ENCODE results near the gene CTSV. TPM values are rescaled to one million over a fixed set of nuclear protein-coding genes. Genes with fewer than 3 reads are reported as not detected.
"Not testable (repeated sequence)": the region's sequence is repeated elsewhere in the genome, so short reads cannot be mapped to it uniquely, and the experiment has no call there.

CTSV gene
- total RNA-seq, 1 experiment from 2014 or later, result 11.4 TPM

GRCh38 chr9:97057651-97058050, 18.7 kb upstream of the CTSV start:
- no peak overlapping the region for H3K4me2 ChIP-seq (ENCODE audit: low read length)
- CTCF ChIA-PET, result no interaction called here
- H2AFZ ChIP-seq (ENCODE audit: low read length), result no peak overlapping the region
- TF ChIP-seq CTCF (conservative IDR thresholded peaks at IDR 0.05; ENCODE audit: low read depth, low read length), result no peak
- TF ChIP-seq EZH2phosphoT487 (IDR thresholded peaks at IDR 0.05; ENCODE audit: borderline replicate concordance, low read length), result no peak
- TF ChIP-seq EZH2 (IDR thresholded peaks at IDR 0.05; ENCODE audit: low read length, unreplicated experiment), result no peak
- BruUV-seq (replicated peaks), result no TSS peak
- no peaks in the 10 kb centered on the region for H4K20me1 ChIP-seq (ENCODE audit: low read length)
- POLR2A ChIA-PET (ENCODE audit: unreplicated experiment), result no interaction called here
- no peak overlapping the region for H3K9ac ChIP-seq (ENCODE audit: low read length)
- peaks cover 23% of the 10 kb centered on the region for H3K4me1 ChIP-seq (ENCODE audit: insufficient read depth, low read length)
- intact Hi-C loops (cut with micrococcal nuclease), result no loop called here
- H3F3A ChIP-seq (ENCODE audit: low read length, unreplicated experiment), result peaks cover 4% of the 10 kb centered on the region
- H3K9me3 ChIP-seq (ENCODE audit: low read length), result no peaks in the 10 kb centered on the region
- no peak overlapping the region for H3K4me3 ChIP-seq (ENCODE audit: low read length)
- no peaks in the 10 kb centered on the region for H3K36me3 ChIP-seq (ENCODE audit: low read depth, low read length)
- no peak for ATAC-seq
- H3K79me2 ChIP-seq (ENCODE audit: low read length), result no peaks in the 10 kb centered on the region
- no peak for DNase-seq
- H3K27me3 ChIP-seq (ENCODE audit: low read length), result no peaks in the 10 kb centered on the region
- no peaks in the 10 kb centered on the region for H3K9me2 ChIP-seq (replicated peaks; ENCODE audit: low read length)
- no peak overlapping the region for H3K27ac ChIP-seq (ENCODE audit: low read length)

- H3K4me1 ChIP-seq (ENCODE audit: insufficient read depth, low read length), result peaks cover 13% of the 10 kb centered on the region
- H2AFZ ChIP-seq (ENCODE audit: low read length); H3K27ac ChIP-seq (ENCODE audit: low read length); BruUV-seq (replicated peaks); H3K27me3 ChIP-seq (ENCODE audit: low read length); H3K9me3 ChIP-seq (ENCODE audit: low read length); H3K4me3 ChIP-seq (ENCODE audit: low read length); H4K20me1 ChIP-seq (ENCODE audit: low read length); DNase-seq; CTCF ChIA-PET; ATAC-seq; POLR2A ChIA-PET (ENCODE audit: unreplicated experiment); H3K79me2 ChIP-seq (ENCODE audit: low read length); H3F3A ChIP-seq (ENCODE audit: low read length, unreplicated experiment); intact Hi-C loops (cut with micrococcal nuclease); H3K9ac ChIP-seq (ENCODE audit: low read length); H3K36me3 ChIP-seq (ENCODE audit: low read depth, low read length); H3K4me2 ChIP-seq (ENCODE audit: low read length); H3K9me2 ChIP-seq (replicated peaks; ENCODE audit: low read length): not testable (repeated sequence)
These were observed 16.9 kb upstream of the CTSV start for GRCh38 chr9:97055891-97056290.

- Histone ChIP-seq H3K9ac (ENCODE audit: low read length) (no peak overlapping the region), H3K9me2 (replicated peaks; ENCODE audit: low read length) (no peaks in the 10 kb centered on the region), H3K4me3 (ENCODE audit: low read length) (no peak overlapping the region), H3K4me2 (ENCODE audit: low read length) (no peak overlapping the region), H2AFZ (ENCODE audit: low read length) (no peak overlapping the region), H3K9me3 (ENCODE audit: low read length) (no peaks in the 10 kb centered on the region), H3F3A (ENCODE audit: low read length, unreplicated experiment) (no peaks in the 10 kb centered on the region), H3K4me1 (ENCODE audit: insufficient read depth, low read length) (no peaks in the 10 kb centered on the region), H4K20me1 (ENCODE audit: low read length) (no peaks in the 10 kb centered on the region), H3K27ac (ENCODE audit: low read length) (no peak overlapping the region), H3K36me3 (ENCODE audit: low read depth, low read length) (no peaks in the 10 kb centered on the region), H3K27me3 (ENCODE audit: low read length) (no peaks in the 10 kb centered on the region), H3K79me2 (ENCODE audit: low read length) (no peaks in the 10 kb centered on the region)
- ChIA-PET CTCF (no interaction called here), POLR2A (ENCODE audit: unreplicated experiment) (no interaction called here)
- no peak for DNase-seq
- no TSS peak for BruUV-seq (replicated peaks)
- TF ChIP-seq EZH2 (IDR thresholded peaks at IDR 0.05; ENCODE audit: low read length, unreplicated experiment) (no peak), EZH2phosphoT487 (IDR thresholded peaks at IDR 0.05; ENCODE audit: borderline replicate concordance, low read length) (no peak), CTCF (conservative IDR thresholded peaks at IDR 0.05; ENCODE audit: low read depth, low read length) (no peak)
- intact Hi-C loops (cut with micrococcal nuclease), result no loop called here
- ATAC-seq, result no peak
These were observed 14.8 kb upstream of the CTSV start for GRCh38 chr9:97053717-97054116.

Measured in PC-3 (cell line).